ENCODE results near the gene PLXNA4.

DNA sequence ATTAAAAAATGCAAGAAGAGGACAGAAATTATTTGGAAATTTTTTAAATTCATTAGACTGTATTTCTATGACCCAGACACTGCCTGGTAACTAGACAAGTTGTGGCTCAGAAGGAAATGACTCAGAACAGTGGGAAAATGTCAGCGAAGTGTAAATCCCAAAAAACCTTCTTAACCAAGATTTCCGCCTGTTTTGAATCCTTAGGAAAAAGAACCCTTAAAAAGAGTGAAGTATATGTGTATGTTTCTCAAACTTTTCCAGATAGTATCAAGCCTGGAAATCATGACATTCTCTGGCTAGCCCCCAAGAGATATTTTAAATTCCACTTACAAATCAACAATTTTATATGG is 42.7 kb upstream of the PLXNA4 start:
- TF ChIP-seq, protein P1, sequence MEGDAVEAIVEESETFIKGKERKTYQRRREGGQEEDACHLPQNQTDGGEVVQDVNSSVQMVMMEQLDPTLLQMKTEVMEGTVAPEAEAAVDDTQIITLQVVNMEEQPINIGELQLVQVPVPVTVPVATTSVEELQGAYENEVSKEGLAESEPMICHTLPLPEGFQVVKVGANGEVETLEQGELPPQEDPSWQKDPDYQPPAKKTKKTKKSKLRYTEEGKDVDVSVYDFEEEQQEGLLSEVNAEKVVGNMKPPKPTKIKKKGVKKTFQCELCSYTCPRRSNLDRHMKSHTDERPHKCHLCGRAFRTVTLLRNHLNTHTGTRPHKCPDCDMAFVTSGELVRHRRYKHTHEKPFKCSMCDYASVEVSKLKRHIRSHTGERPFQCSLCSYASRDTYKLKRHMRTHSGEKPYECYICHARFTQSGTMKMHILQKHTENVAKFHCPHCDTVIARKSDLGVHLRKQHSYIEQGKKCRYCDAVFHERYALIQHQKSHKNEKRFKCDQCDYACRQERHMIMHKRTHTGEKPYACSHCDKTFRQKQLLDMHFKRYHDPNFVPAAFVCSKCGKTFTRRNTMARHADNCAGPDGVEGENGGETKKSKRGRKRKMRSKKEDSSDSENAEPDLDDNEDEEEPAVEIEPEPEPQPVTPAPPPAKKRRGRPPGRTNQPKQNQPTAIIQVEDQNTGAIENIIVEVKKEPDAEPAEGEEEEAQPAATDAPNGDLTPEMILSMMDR (conservative IDR thresholded peaks at IDR 0.05; ENCODE audit: low read depth in 2 of 2): no peak
- no peak for TF ChIP-seq EZH2 (IDR thresholded peaks at IDR 0.05; ENCODE audit: low read depth, unreplicated experiment)
- no peak for TF ChIP-seq CREB1 (CRISPR knock-in tag; IDR thresholded peaks at IDR 0.05; ENCODE audit: low read depth)
- no peak for TF ChIP-seq POLR2AphosphoS5 (IDR thresholded peaks at IDR 0.05; ENCODE audit: low read depth)
- TF ChIP-seq, protein P2, sequence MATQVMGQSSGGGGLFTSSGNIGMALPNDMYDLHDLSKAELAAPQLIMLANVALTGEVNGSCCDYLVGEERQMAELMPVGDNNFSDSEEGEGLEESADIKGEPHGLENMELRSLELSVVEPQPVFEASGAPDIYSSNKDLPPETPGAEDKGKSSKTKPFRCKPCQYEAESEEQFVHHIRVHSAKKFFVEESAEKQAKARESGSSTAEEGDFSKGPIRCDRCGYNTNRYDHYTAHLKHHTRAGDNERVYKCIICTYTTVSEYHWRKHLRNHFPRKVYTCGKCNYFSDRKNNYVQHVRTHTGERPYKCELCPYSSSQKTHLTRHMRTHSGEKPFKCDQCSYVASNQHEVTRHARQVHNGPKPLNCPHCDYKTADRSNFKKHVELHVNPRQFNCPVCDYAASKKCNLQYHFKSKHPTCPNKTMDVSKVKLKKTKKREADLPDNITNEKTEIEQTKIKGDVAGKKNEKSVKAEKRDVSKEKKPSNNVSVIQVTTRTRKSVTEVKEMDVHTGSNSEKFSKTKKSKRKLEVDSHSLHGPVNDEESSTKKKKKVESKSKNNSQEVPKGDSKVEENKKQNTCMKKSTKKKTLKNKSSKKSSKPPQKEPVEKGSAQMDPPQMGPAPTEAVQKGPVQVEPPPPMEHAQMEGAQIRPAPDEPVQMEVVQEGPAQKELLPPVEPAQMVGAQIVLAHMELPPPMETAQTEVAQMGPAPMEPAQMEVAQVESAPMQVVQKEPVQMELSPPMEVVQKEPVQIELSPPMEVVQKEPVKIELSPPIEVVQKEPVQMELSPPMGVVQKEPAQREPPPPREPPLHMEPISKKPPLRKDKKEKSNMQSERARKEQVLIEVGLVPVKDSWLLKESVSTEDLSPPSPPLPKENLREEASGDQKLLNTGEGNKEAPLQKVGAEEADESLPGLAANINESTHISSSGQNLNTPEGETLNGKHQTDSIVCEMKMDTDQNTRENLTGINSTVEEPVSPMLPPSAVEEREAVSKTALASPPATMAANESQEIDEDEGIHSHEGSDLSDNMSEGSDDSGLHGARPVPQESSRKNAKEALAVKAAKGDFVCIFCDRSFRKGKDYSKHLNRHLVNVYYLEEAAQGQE (IDR thresholded peaks at IDR 0.05; ENCODE audit: unreplicated experiment): no peak

All from GM23338 (cell line).